B cell (primary cell): Measurements from ENCODE around the gene KDM5B. TPM values are rescaled to one million over a fixed set of nuclear protein-coding genes. Genes with fewer than 3 reads are reported as not detected.
A peak's percentile ranks its signal among the peaks of the same experiment; 100 is the strongest.

Source experiments
- ATAC-seq: fragments of 200-7000 bp; cut with Tn5 transposase; one replicate; pipeline ENCODE4 v1.10.0; 2021; ENCODE audit warnings: low read depth, mild to moderate bottlenecking, moderate number of reproducible peaks, moderate library complexity
- CTCF ChIA-PET: fragments of 350-600 bp; sonication (Branson Sonifier 250); formaldehyde crosslinking; loops from one replicate; lab custom pipeline; 2021; ENCODE audit warnings: antibody characterized with exemption, inconsistent platforms; lab: Charles Lee
- POLR2A ChIA-PET: fragments of 350-600 bp; sonication (Branson Sonifier 250); formaldehyde crosslinking; loops from one replicate; lab custom pipeline; 2021; ENCODE audit warnings: antibody characterized with exemption; lab: Charles Lee
- DNase-seq: peaks from one replicate; pipeline ENCODE4 v3.0.0; 2013
- H2AFZ ChIP-seq: 2 replicates; pipeline ENCODE4 v1.6.1; 2012; ENCODE audit warnings: mild to moderate bottlenecking, low read depth, low read length; ENCODE audit not compliant: insufficient read depth, poor library complexity, severe bottlenecking
- H3K27ac ChIP-seq, 2 donors: 1 replicate in 1 of 2; 2 replicates in 1 of 2; pipeline ENCODE4 v1.5.1; 2012 to 2013; ENCODE audit warnings: low read length in 2 of 2, mild to moderate bottlenecking in 2 of 2, moderate library complexity in 1 of 2
- H3K27me3 ChIP-seq, 4 experiments: fragments of 200-600 bp in 1 of 4; sonication (generic) in 1 of 4; replicated peaks in 1 of 4; 1 replicate in 2 of 4; 2 replicates in 2 of 4; pipeline versions ENCODE4 v1.6.1 to v1.7.0; 2013 to 2016; ENCODE audit warnings: low read length in 3 of 4, mild to moderate bottlenecking in 2 of 4, mixed read lengths in 1 of 4, moderate library complexity in 1 of 4; ENCODE audit not compliant: insufficient read depth in 4 of 4, control insufficient read depth in 3 of 4; ENCODE audit errors: control extremely low read depth in 1 of 4
- H3K36me3 ChIP-seq, 2 experiments: replicated peaks in 1 of 2; 1 replicate in 1 of 2; 2 replicates in 1 of 2; pipeline versions ENCODE4 v1.6.1 to v1.7.1; 2013; ENCODE audit warnings: low read length in 1 of 2; ENCODE audit not compliant: insufficient read depth in 2 of 2, control insufficient read depth in 1 of 2; ENCODE audit errors: control extremely low read depth in 1 of 2, extremely low read depth in 1 of 2
- H3K4me1 ChIP-seq, 2 donors: fragments of 200-600 bp in 1 of 2; sonication (generic) in 1 of 2; 1 replicate in 1 of 2; 2 replicates in 1 of 2; pipeline versions ENCODE4 v1.5.1 to v1.6.1; 2013 to 2017; ENCODE audit warnings: low read length in 2 of 2; ENCODE audit not compliant: control insufficient read depth in 2 of 2, insufficient read depth in 2 of 2
- H3K4me2 ChIP-seq: replicated peaks from 2 replicates; pipeline ENCODE3; 2012; ENCODE audit warnings: mild to moderate bottlenecking, low read depth, low read length; ENCODE audit not compliant: poor library complexity, severe bottlenecking
- H3K4me3 ChIP-seq, 5 experiments: fragments of 200-600 bp in 1 of 5; sonication (generic) in 1 of 5; 1 replicate in 3 of 5; 2 replicates in 2 of 5; pipeline versions ENCODE4 v1.5.1 to v1.7.0; 2011 to 2016; ENCODE audit warnings: low read length in 4 of 5, mild to moderate bottlenecking in 4 of 5, low read depth in 2 of 5, control low read depth in 1 of 5, moderate library complexity in 1 of 5; ENCODE audit not compliant: insufficient read depth in 1 of 5; ENCODE audit errors: control extremely low read depth in 1 of 5, extremely low read depth in 1 of 5
- H3K79me2 ChIP-seq: fragments of 200-600 bp; sonication (generic); one replicate; pipeline ENCODE4 v1.6.0; 2016; ENCODE audit warnings: low read length; ENCODE audit not compliant: control insufficient read depth, insufficient read depth
- H3K9ac ChIP-seq: fragments of 200-600 bp; sonication (generic); 2 replicates; pipeline ENCODE4 v1.6.1; 2017; ENCODE audit warnings: mild to moderate bottlenecking, low read length, moderate library complexity
- H3K9me3 ChIP-seq, 3 donors: one replicate each; pipeline versions ENCODE4 v1.6.1 to v1.7.1; 2013; ENCODE audit warnings: low read length in 2 of 3; ENCODE audit not compliant: control insufficient read depth in 2 of 3, insufficient read depth in 1 of 3; ENCODE audit errors: control extremely low read depth in 1 of 3
- H4K20me1 ChIP-seq: 2 replicates; pipeline ENCODE4 v1.6.0; 2012; ENCODE audit warnings: mild to moderate bottlenecking, low read length; ENCODE audit not compliant: insufficient read depth, control insufficient read depth, poor library complexity, severe bottlenecking
- H3K27ac Mint-ChIP-seq: one replicate; pipeline ENCODE4 v1.8.0; 2021; ENCODE audit warnings: mixed read lengths
- H3K27me3 Mint-ChIP-seq: one replicate; pipeline ENCODE4 v1.8.0; 2021; ENCODE audit warnings: mixed read lengths
- H3K4me1 Mint-ChIP-seq: one replicate; pipeline ENCODE4 v1.8.0; 2021; ENCODE audit warnings: mixed read lengths
- H3K4me3 Mint-ChIP-seq: one replicate; pipeline ENCODE4 v1.8.0; 2021; ENCODE audit warnings: mixed read lengths
- H3K9me3 Mint-ChIP-seq: one replicate; pipeline ENCODE4 v1.8.0; 2022; ENCODE audit warnings: mixed read lengths; ENCODE audit not compliant: insufficient read depth
- EZH2 ChIP-seq: IDR thresholded peaks from 2 replicates; pipeline ENCODE4 v1.6.1; 2012; ENCODE audit warnings: borderline replicate concordance, low read depth, mild to moderate bottlenecking, moderate library complexity, low read length; ENCODE audit not compliant: insufficient read depth, poor library complexity, severe bottlenecking
- WGBS: methylation state at CpG from one replicate; pipeline ENCODE4 v1.1.5; 2013; ENCODE audit warnings: missing lambda C conversion rate; ENCODE audit not compliant: insufficient coverage; 5-methylcytosine and 5-hydroxymethylcytosine counted together
- intact Hi-C: fragments of 100-400 bp; cut with micrococcal nuclease; formaldehyde crosslinking; loops from one replicate; pipeline ENCODE4 v1.10.0; 2022
- polyA plus RNA-seq: library from polyadenylated mRNA; depleted of rRNA; stranded (reverse); fragments of >200 nt; gene quantifications from 2 replicates; pipeline ENCODE4 v1.2.3, GENCODE V29; 2012
- total RNA-seq, 2 donors: library from RNA; stranded (reverse); fragments of 120-200 nt in 1 of 2; gene quantifications; 1 replicate in 1 of 2; 2 replicates in 1 of 2; pipeline versions ENCODE4 v1.2.3 to v1.2.4, GENCODE V29; 2013 to 2022
- TF ChIP-seq, protein P1 (sequence below): fragments of 200-600 bp; IDR thresholded peaks from one replicate; pipeline ENCODE4 v1.8.0; 2022; ENCODE audit warnings: antibody characterized with exemption, mild to moderate bottlenecking

The KDM5B gene
- total and polyA plus RNA-seq, 2 donors (not counting 1 experiment from before 2014, with no cell fraction given): 11.2 to 62.7 TPM

DNA sequence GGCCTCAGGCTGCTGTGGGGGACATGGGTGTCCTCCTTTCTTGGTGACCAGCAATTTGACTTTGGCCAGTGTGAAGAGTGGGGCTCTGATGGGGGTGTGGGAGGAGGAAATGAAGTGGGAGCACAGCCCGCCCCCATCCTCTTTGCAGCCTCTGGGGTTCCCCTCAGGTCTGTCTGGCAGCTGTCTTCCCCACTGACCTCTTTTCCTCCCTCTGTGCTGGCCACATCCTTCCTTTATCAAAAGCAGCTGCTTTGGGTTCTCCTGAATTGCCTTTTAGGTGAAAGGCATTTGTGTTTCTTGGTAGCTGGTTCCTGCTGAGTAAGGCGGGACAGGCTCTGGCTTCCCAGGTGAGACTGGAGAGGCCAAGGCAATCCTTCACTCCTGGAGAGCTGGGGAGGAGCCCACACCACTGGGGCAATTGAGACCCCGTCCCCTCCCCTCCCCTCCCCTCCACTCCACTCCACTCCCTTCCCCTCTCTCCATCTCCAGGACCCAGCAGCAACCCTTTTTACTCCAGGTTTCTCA lies 27.4 kb upstream of the KDM5B start:
- H3K4me1 ChIP-seq: peaks cover 19 to 29% of the 10 kb centered on the region in 2 donors
- no peaks in the 10 kb centered on the region for H3K36me3 ChIP-seq
- H3K9ac ChIP-seq: no peak overlapping the region
- H4K20me1 ChIP-seq: no peaks in the 10 kb centered on the region
- POLR2A ChIA-PET: no interaction called here
- Mint-ChIP-seq H3K27ac (no peak overlapping the region), H3K9me3 (no peaks in the 10 kb centered on the region), H3K27me3 (peaks cover 8% of the 10 kb centered on the region), H3K4me1 (peaks cover 22% of the 10 kb centered on the region), H3K4me3 (no peak overlapping the region)
- 20% methylated on average over 1 of the region's 3 CpGs for WGBS
- peaks cover 0 to 4% (median 0%) of the 10 kb centered on the region in 4 experiments for H3K27me3 ChIP-seq
- ATAC-seq (no peak), DNase-seq (no peak)
- no peaks in the 10 kb centered on the region for H3K79me2 ChIP-seq
- intact Hi-C loops: no loop called here
- TF ChIP-seq EZH2: no peak
- TF ChIP-seq, protein P1, sequence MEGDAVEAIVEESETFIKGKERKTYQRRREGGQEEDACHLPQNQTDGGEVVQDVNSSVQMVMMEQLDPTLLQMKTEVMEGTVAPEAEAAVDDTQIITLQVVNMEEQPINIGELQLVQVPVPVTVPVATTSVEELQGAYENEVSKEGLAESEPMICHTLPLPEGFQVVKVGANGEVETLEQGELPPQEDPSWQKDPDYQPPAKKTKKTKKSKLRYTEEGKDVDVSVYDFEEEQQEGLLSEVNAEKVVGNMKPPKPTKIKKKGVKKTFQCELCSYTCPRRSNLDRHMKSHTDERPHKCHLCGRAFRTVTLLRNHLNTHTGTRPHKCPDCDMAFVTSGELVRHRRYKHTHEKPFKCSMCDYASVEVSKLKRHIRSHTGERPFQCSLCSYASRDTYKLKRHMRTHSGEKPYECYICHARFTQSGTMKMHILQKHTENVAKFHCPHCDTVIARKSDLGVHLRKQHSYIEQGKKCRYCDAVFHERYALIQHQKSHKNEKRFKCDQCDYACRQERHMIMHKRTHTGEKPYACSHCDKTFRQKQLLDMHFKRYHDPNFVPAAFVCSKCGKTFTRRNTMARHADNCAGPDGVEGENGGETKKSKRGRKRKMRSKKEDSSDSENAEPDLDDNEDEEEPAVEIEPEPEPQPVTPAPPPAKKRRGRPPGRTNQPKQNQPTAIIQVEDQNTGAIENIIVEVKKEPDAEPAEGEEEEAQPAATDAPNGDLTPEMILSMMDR: no peak
- CTCF ChIA-PET: interaction anchor here (0.6 kb wide), 1 partner anchor 916 kb away, joined by 5 read pairs; no protein-coding TSS in a partner anchor
- no peak overlapping the region for H3K4me3 ChIP-seq
- no peak overlapping the region for H2AFZ ChIP-seq
- H3K9me3 ChIP-seq: peaks cover 0 to 6% (median 0%) of the 10 kb centered on the region in 3 donors
- peak overlapping the region; percentile 28 for H3K4me2 ChIP-seq
- H3K27ac ChIP-seq: no peak overlapping the region

DNA sequence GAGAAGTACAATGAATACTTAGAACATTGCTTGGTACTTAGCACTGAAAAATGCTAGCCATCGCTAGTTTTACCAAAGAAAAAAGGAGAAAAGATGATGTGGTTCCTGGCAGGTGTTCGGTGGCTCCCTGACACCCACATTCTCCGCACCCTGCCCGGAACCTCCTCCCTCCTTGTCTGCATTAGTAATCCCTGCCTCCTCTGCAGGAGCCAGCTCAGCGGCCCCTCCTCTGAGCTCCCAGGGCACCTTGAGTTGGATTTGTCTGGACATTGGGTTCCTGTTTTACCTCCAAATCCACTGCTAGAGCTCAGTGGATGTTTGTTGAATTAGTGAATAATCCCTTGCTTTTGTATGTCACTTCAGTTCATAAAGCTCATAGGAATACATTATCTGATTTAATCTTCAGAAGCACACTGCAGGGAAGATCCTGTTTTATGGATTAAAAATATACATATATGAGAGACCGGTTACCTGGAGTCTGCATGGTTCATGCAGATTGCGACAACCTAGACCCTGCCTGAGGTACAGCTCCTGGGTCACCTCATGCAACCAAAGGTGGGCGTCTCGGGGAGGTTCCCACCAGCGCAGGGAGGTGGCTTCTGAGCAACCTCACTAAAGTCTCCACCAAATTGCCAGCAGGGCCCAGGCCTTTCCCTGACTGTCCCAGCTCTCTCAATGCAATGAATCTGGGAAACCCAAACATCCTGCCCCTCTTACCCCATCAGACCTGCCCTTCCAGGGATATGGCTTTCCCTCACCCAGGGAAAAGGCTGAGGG lies 26.7 kb upstream of the KDM5B start:
- peaks cover 8% of the 10 kb centered on the region for H3K27me3 Mint-ChIP-seq
- Histone ChIP-seq H3K9ac (no peak overlapping the region), H4K20me1 (no peaks in the 10 kb centered on the region), H3K27ac (no peak overlapping the region), H3K79me2 (no peaks in the 10 kb centered on the region), H3K27me3 (peaks cover 0 to 4% (median 0%) of the 10 kb centered on the region in 4 experiments), H3K9me3 (peaks cover 0 to 6% (median 0%) of the 10 kb centered on the region in 3 donors), H3K4me1 (peaks cover 19 to 26% of the 10 kb centered on the region in 2 donors), H2AFZ (no peak overlapping the region), H3K4me3 (no peak overlapping the region), H3K4me2 (peak overlapping the region; percentile 28), H3K36me3 (no peaks in the 10 kb centered on the region)
- ATAC-seq (no peak), DNase-seq (no peak)
- 81% methylated on average over 5 of the region's 10 CpGs for WGBS
- H3K4me1 Mint-ChIP-seq: peaks cover 22% of the 10 kb centered on the region
- no peak overlapping the region for H3K27ac Mint-ChIP-seq
- H3K4me3 Mint-ChIP-seq: no peak overlapping the region
- TF ChIP-seq, protein P1: no peak
- TF ChIP-seq EZH2: no peak
- POLR2A ChIA-PET: no interaction called here
- CTCF ChIA-PET: no interaction called here
- intact Hi-C loops: no loop called here
- H3K9me3 Mint-ChIP-seq: no peaks in the 10 kb centered on the region
